ENCODE results near the gene NR2E1. TPM values are rescaled to one million over a fixed set of nuclear protein-coding genes. Genes with fewer than 3 reads are reported as not detected.
A peak's percentile ranks its signal among the peaks of the same experiment; 100 is the strongest.

NR2E1 gene
- total RNA-seq, 1 donor from 2014 or later = 1.0 TPM

DNA sequence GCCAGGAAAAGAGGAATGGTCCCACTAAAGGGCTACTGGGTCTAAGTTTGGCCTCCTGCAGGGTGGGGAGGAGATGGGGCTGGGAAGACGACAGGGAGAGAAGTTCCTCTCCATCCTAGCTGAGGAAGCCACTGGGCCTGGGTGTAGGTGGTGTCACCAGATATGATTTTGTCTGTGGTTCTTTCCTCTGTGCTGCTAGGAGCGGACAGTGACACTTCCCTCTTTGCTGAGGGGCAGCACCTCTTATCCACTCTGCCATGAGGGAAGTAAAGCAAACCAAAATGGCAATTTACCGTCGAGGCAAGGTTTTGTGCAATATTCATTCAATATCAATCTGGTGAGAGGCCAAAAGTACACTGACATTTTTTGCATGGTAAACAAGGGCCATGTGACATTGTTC lies 33.0 kb upstream of the NR2E1 start:
- Mint-ChIP-seq H3K27me3 (ENCODE audit: insufficient read depth, low read depth) (peaks cover 24% of the 10 kb centered on the region), H3K4me3 (peak overlapping the region; percentile 79), H3K27ac (no peak overlapping the region), H3K9me3 (no peaks in the 10 kb centered on the region), H3K36me3 (no peaks in the 10 kb centered on the region), H3K4me1 (peaks cover 21% of the 10 kb centered on the region)
- Histone ChIP-seq H3K9ac (no peak overlapping the region), H3K9me3 (ENCODE audit: low read depth) (no peaks in the 10 kb centered on the region), H3K4me2 (peak overlapping the region; percentile 85), H2AFZ (replicated peaks) (no peak overlapping the region), H3F3A (ENCODE audit: low read depth) (peaks cover 40% of the 10 kb centered on the region), H3K4me1 (peaks cover 24% of the 10 kb centered on the region), H3K27me3 (peaks cover 96% of the 10 kb centered on the region), H4K20me1 (ENCODE audit: low read depth) (peaks cover 9% of the 10 kb centered on the region), H3K79me2 (ENCODE audit: low read depth) (no peaks in the 10 kb centered on the region), H3K36me3 (no peaks in the 10 kb centered on the region), H3K27ac (no peak overlapping the region), H3K4me3 (no peak overlapping the region)
- DNase-seq (ENCODE audit: low spot score) = no peak
- TF ChIP-seq EZH2 (IDR thresholded peaks at IDR 0.05) = peak; percentile 13
- TF ChIP-seq EZH2phosphoT487 (IDR thresholded peaks at IDR 0.05) = no peak

DNA sequence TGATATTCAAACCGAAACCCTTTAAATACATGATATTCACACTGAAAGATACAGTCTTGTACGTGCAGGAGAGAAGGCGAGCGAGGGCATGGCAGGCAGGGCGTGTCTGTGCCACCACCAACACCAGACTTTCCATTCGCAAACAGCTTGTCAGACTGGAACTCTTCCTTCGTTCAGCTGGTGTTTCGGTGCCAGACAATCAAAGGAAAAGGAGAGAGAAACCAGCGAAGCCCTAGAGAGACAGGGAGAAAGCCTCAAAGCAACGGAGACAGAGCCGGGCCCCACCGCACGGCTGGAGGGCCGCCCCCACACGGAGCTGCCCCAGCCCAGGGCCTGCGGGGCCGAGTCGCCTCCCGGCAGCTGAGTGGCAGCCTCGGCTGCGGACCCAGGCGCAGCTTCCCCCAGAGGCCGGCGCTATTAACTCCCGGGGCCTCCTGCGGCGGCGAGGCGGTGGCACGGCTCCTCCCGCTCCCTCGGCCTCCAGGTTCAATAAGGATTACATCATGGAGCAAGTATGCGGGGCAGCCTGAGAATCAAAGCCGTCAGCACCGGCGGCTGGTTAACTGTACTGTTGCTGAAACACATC lies 32.1 kb upstream of the NR2E1 start:
- Histone ChIP-seq H2AFZ (replicated peaks) (no peak overlapping the region), H3K79me2 (ENCODE audit: low read depth) (no peaks in the 10 kb centered on the region), H3K9me3 (ENCODE audit: low read depth) (no peaks in the 10 kb centered on the region), H3K27me3 (peaks cover 94% of the 10 kb centered on the region), H3K4me1 (peaks cover 24% of the 10 kb centered on the region), H3K27ac (no peak overlapping the region), H4K20me1 (ENCODE audit: low read depth) (peaks cover 9% of the 10 kb centered on the region), H3K4me3 (peak overlapping the region; percentile 42), H3K4me2 (peak overlapping the region; percentile 85), H3F3A (ENCODE audit: low read depth) (peaks cover 40% of the 10 kb centered on the region), H3K9ac (no peak overlapping the region), H3K36me3 (no peaks in the 10 kb centered on the region)
- H3K36me3 Mint-ChIP-seq = no peaks in the 10 kb centered on the region
- TF ChIP-seq EZH2 (IDR thresholded peaks at IDR 0.05) (no peak), EZH2phosphoT487 (IDR thresholded peaks at IDR 0.05) (peak; percentile 32)
- TF ChIP-seq, protein P1, sequence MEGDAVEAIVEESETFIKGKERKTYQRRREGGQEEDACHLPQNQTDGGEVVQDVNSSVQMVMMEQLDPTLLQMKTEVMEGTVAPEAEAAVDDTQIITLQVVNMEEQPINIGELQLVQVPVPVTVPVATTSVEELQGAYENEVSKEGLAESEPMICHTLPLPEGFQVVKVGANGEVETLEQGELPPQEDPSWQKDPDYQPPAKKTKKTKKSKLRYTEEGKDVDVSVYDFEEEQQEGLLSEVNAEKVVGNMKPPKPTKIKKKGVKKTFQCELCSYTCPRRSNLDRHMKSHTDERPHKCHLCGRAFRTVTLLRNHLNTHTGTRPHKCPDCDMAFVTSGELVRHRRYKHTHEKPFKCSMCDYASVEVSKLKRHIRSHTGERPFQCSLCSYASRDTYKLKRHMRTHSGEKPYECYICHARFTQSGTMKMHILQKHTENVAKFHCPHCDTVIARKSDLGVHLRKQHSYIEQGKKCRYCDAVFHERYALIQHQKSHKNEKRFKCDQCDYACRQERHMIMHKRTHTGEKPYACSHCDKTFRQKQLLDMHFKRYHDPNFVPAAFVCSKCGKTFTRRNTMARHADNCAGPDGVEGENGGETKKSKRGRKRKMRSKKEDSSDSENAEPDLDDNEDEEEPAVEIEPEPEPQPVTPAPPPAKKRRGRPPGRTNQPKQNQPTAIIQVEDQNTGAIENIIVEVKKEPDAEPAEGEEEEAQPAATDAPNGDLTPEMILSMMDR (IDR thresholded peaks at IDR 0.05) = peak; percentile 18
- peaks cover 24% of the 10 kb centered on the region for H3K27me3 Mint-ChIP-seq (ENCODE audit: insufficient read depth, low read depth)
- peak; percentile 97 for DNase-seq (ENCODE audit: low spot score)
- peaks cover 20% of the 10 kb centered on the region for H3K4me1 Mint-ChIP-seq
- peak overlapping the region; percentile 36 for H3K27ac Mint-ChIP-seq
- H3K4me3 Mint-ChIP-seq = peak overlapping the region; percentile 79
- no peaks in the 10 kb centered on the region for H3K9me3 Mint-ChIP-seq

DNA sequence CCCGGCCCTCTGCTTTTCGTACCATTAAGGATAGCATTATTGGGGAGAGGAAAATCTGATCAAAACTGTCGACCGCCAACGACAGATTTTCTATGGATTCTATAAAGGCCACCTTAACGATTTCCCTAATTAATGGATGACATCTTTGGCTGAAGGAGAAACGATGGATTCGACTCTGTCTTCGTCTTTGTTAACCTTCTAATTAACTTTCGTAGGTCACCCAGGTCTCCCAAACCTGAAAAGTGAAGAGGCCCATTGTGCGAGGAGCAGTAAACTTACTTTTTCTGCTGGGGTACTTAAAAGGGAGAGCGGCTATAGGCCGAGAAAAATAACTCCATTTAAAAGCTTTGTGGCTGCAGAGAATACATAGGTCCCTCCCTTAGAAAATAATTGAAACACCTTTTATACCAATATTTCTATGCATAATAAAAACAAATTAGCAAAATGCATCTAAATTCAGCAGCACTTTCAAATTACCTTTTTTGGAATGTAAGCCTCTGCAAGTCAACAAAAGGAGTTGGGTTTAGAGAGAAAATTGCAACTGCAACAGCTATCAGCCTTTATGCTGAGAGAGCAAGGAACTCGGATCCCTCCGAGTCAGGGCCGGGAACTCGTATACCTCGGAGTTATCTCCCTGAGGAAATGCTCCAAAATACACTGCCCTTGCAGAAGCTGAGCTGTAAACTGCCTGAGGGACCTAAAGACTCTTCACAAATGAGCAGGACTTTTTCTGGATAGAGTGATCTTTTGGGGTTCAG lies 31.4 kb upstream of the NR2E1 start:
- Histone ChIP-seq H3K27me3 (peaks cover 87% of the 10 kb centered on the region), H3K9ac (no peak overlapping the region), H3K9me3 (ENCODE audit: low read depth) (no peaks in the 10 kb centered on the region), H3K79me2 (ENCODE audit: low read depth) (no peaks in the 10 kb centered on the region), H3K36me3 (no peaks in the 10 kb centered on the region), H3F3A (ENCODE audit: low read depth) (peaks cover 40% of the 10 kb centered on the region), H3K27ac (peak overlapping the region; percentile 34), H3K4me2 (peak overlapping the region; percentile 85), H3K4me1 (peaks cover 24% of the 10 kb centered on the region), H4K20me1 (ENCODE audit: low read depth) (peaks cover 9% of the 10 kb centered on the region), H3K4me3 (peak overlapping the region; percentile 42), H2AFZ (replicated peaks) (no peak overlapping the region)
- TF ChIP-seq EZH2phosphoT487 (IDR thresholded peaks at IDR 0.05) = no peak
- no peak for TF ChIP-seq EZH2 (IDR thresholded peaks at IDR 0.05)
- H3K4me1 Mint-ChIP-seq = peaks cover 20% of the 10 kb centered on the region
- peaks cover 20% of the 10 kb centered on the region for H3K27me3 Mint-ChIP-seq (ENCODE audit: insufficient read depth, low read depth)
- H3K36me3 Mint-ChIP-seq = no peaks in the 10 kb centered on the region
- peak overlapping the region; percentile 32 for H3K27ac Mint-ChIP-seq
- no peaks in the 10 kb centered on the region for H3K9me3 Mint-ChIP-seq
- H3K4me3 Mint-ChIP-seq = peak overlapping the region; percentile 79
- peak; percentile 61 for DNase-seq (ENCODE audit: low spot score)

DNA sequence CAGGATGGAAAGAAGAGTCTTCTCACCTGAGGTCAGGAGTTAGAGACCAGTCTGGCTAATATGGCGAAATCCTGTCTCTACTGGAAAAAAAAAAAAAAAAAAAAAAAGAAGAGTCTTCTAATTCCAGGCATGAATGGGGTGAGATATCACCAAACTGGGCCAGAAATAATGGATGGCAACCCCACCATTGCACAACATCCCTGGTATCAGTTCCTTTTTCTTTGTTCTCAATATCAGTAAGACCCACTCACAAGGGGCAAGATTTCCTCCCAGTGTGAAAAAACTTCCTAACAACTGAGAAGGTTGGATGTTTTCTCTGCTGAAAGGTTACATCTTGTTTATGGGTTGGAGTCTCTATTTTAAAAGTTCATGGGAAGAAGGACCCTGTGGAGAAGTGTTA lies 23.6 kb upstream of the NR2E1 start:
- H3K36me3 Mint-ChIP-seq = no peaks in the 10 kb centered on the region
- Histone ChIP-seq H3K36me3 (no peaks in the 10 kb centered on the region), H3K4me2 (peak overlapping the region; percentile 64), H3K9ac (no peak overlapping the region), H4K20me1 (ENCODE audit: low read depth) (peaks cover 6% of the 10 kb centered on the region), H3K79me2 (ENCODE audit: low read depth) (no peaks in the 10 kb centered on the region), H3K27me3 (peaks cover 47% of the 10 kb centered on the region), H2AFZ (replicated peaks) (no peak overlapping the region), H3F3A (ENCODE audit: low read depth) (peaks cover 18% of the 10 kb centered on the region), H3K4me3 (no peak overlapping the region), H3K9me3 (ENCODE audit: low read depth) (no peaks in the 10 kb centered on the region), H3K27ac (no peak overlapping the region), H3K4me1 (peaks cover 27% of the 10 kb centered on the region)
- TF ChIP-seq, protein P1 (IDR thresholded peaks at IDR 0.05) = no peak
- TF ChIP-seq EZH2 (IDR thresholded peaks at IDR 0.05) (no peak), EZH2phosphoT487 (IDR thresholded peaks at IDR 0.05) (no peak)
- H3K4me3 Mint-ChIP-seq = no peak overlapping the region
- H3K27me3 Mint-ChIP-seq (ENCODE audit: insufficient read depth, low read depth) = peaks cover 7% of the 10 kb centered on the region
- H3K4me1 Mint-ChIP-seq = peaks cover 18% of the 10 kb centered on the region
- peaks cover 3% of the 10 kb centered on the region for H3K9me3 Mint-ChIP-seq
- H3K27ac Mint-ChIP-seq = no peak overlapping the region
- no peak for DNase-seq (ENCODE audit: low spot score)
